ENCODE measurements around the gene ATG5.
"Not testable (repeated sequence)": the region's sequence is repeated elsewhere in the genome, so short reads cannot be mapped to it uniquely, and the experiment has no call there.

The ATG5 gene

DNA sequence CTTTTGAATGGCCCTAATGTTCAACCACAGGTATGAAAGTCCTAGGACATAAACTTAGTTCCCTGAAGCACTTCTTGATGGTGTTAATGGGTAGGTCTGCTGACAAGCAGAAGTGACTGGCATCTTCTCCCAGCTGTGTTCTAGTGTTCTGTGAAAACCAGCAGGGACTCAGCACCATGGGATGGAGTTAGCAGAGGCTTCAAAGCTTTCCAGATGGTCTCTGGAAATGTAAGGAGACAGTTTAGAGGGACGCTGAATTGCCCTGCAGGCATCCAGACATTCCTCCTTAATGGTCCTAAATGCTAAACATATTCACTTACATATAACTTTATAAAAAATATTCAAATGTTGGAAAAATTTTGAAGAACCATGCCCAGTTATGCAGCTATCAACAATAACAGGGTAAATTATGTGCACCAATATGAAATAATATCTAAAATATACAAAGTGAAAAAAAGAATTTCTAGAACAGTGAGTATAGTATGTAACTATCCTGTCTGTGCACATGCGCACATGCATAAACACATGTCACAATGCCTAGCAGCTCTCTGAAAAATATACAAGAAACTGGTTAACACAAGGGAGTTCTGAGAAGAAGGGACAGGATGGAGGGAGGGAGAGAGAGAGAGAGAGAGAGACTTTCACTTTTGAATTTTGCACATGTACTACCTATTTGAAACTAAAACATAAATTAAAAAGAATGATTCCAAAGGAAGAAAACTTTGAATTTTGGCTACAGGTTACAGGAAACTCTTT is 152.3 kb downstream of the ATG5 start:
- DNase-seq: no peak

- no peak for DNase-seq
Observed at GRCh38 chr6:106170030-106170791, 155.3 kb downstream of the ATG5 start.

- DNase-seq: no peak
Observed at GRCh38 chr6:106169517-106169916, 156.0 kb downstream of the ATG5 start.

GRCh38 chr6:106168097-106168888 is 157.3 kb downstream of the ATG5 start:
- DNase-seq: no peak

DNA sequence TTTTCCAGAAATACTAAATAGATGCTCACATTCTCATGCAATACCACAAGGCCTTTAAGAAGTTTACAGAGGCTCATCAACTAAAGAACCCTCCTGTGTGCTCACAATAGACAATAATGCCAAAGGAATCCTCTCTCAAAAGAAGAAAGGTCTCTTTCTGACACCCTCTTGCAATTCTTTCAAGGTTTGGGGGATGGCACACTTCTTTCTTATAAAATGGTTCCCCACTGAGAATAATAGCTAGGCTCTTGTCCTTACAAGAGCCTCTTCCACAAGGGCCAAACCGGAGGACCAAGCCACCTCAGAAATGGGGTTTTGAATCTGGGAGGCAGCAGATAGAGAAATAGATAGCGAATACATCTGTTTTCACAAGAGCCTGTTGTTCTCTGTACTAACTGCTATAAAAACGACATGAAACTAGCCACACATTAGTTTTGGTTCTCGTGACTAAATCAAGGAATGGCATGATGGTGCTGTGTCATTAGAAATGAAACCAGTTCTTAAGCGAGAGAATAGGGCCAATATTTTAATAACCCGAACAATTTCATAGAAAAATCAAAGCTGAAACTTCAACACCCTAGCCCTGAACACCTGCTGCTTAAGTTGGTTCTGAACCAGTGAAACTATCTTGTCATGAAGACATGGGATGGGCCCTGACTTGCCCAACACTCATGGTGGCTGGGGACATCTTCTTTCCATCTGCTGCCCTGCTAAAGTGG is 158.3 kb downstream of the ATG5 start:
- DNase-seq: no peak

DNA sequence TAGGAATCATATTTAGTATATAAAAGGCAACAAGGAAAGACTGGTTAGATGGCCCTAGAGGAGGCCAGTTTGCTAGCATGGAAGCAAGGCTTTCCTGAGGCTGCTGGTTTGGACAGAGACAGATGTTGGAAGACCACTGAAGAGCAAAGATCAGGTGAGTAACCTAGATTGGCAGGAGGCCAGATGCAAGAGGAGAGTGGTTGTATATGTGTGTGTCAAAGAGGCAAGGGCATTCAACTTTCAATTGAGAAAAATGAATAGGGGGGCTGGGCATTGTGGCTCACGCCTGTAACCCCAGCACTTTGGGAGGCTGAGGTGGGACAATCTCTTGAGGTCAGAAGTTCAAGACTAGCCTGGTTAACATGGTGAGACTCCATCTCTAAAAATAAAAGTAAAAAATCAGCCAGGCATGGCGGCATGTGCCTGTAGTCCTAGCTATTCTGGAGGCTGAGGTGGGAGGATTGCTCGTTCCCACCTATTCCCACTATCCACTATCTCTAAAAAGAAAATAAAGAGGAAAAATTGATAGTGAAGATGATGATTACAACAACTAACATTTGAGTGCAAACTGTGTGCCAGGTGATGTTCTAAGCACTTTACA is 159.6 kb downstream of the ATG5 start:
- no peak for DNase-seq

GRCh38 chr6:106163966-106164877 is 161.3 kb downstream of the ATG5 start:
- no peak for DNase-seq

- DNase-seq: no peak
Observed at GRCh38 chr6:106163446-106163965, 162.1 kb downstream of the ATG5 start.

DNA sequence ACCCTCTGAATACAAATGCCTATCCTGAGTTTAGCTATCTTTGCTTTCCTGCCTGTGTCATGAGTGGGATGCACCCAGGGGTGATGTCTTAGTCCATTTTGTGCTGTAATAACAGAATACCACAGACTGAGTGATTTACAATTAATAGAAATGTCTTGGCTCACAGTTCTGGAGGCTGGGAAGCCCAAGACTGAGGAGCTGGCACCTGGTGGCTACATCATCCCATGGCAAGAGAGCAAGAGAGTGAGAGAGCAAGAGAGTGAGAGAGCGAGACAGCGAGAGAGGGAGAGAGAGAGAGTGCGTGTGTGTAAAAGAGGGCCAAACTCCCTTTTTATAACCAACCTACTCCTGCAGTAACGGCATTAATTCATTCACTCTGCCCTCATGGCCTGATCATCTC is 162.6 kb downstream of the ATG5 start:
- DNase-seq: no peak

GRCh38 chr6:106161893-106162292 is 163.7 kb downstream of the ATG5 start:
- no peak for DNase-seq

GRCh38 chr6:106161311-106161874 is 164.2 kb downstream of the ATG5 start:
- no peak for DNase-seq

- no peak for DNase-seq
Observed at GRCh38 chr6:106160189-106160588, 165.4 kb downstream of the ATG5 start.

DNA sequence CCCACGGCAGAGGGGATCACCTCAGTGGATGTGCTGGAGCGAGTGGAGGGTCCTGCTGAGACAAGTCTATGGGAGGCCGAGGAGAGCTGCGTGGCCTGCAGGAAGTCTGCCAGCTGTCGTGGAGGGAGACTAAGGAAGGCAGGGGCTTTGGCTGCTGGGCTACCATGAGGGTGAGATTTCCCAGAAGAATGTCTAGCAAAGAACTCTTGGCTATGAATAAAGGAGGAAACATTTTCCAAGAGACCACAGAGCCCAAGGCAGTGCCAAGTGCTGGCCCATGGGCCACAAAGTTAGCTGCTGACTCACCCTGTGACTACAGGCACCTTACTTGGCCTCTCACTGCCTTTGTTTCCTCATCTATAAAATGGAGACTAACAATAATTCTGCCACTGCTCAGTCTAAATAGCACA is 166.0 kb downstream of the ATG5 start:
- no peak for DNase-seq

GRCh38 chr6:106158816-106159215 is 166.7 kb downstream of the ATG5 start:
- DNase-seq: no peak

- no peak for DNase-seq
Observed at GRCh38 chr6:106156863-106157262, 168.7 kb downstream of the ATG5 start.

GRCh38 chr6:106156413-106156812 is 169.1 kb downstream of the ATG5 start:
- DNase-seq: no peak

- DNase-seq: no peak
Observed at GRCh38 chr6:106155219-106155830, 170.2 kb downstream of the ATG5 start.

DNA sequence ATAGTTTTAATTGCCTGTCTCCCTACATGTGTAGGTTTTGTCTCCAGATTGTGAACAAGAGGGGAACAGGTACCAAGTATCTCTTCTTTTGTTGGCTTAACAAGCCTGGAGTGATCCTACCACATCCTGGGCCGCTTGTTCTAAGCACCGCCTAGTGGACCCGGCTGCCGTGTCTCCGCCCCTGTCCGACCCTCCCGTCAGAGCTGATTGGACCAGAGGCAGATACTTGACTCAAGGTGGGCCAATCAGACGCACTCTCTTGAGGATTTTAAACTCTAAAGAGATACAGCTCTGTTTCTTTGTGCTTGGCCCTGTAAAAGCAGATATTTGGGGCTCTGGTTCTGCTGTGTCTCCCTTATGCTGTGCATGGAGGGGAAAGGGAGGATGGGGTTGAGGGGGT is 171.2 kb downstream of the ATG5 start:
- no peak for DNase-seq

DNA sequence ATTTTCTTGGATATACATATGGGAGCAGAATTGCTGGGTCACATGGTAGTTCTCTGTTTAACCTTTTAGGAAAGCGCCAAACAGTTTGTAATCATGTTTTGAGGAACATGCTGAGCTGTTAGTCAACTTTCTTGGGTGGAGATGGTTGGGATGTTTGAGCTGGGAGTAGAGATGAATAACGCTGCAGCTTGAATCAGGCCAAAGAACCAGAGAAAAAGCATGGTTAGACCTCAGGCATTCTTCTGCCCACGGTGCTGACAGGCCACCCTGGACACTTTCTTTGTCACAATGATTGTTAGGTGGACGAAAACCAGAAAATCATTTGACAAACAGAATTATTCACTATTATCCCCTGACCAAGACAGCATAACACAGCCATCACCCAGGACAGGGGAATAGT is 172.6 kb downstream of the ATG5 start:
- DNase-seq: no peak

DNA sequence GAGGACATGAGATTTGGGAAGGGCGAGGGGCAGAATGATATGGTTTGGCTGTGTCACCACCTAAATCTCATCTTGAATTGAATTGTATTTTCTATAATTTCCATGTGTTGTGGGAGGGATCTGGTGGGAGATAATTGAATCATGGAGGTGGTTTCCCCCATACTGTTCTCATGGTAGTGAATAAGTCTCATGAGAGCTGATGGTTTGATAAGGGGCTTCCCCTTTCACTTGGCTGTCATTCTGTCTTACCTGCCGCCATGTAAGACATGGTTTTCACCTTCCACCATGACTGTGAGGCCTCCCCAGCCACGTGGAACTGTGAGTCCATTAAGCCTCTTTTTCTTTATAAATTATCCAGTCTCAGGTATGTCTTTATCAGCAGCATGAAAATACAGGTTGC is 173.1 kb downstream of the ATG5 start:
- not testable (repeated sequence) for DNase-seq

Measured in NCI-H2171 (cell line).